GM20000 (cell line): ENCODE results near the gene SLC66A3.

Source experiments
- DNase-seq: peaks from one replicate; pipeline ENCODE4 v3.0.0; 2012; ENCODE audit warnings: low spot score
- TF ChIP-seq, protein P1 (sequence below): IDR thresholded peaks from 2 replicates; pipeline ENCODE4 v1.5.1; 2012; ENCODE audit warnings: mild to moderate bottlenecking, control low read depth; ENCODE audit errors: extremely low read depth, missing control alignments

The SLC66A3 gene

DNA sequence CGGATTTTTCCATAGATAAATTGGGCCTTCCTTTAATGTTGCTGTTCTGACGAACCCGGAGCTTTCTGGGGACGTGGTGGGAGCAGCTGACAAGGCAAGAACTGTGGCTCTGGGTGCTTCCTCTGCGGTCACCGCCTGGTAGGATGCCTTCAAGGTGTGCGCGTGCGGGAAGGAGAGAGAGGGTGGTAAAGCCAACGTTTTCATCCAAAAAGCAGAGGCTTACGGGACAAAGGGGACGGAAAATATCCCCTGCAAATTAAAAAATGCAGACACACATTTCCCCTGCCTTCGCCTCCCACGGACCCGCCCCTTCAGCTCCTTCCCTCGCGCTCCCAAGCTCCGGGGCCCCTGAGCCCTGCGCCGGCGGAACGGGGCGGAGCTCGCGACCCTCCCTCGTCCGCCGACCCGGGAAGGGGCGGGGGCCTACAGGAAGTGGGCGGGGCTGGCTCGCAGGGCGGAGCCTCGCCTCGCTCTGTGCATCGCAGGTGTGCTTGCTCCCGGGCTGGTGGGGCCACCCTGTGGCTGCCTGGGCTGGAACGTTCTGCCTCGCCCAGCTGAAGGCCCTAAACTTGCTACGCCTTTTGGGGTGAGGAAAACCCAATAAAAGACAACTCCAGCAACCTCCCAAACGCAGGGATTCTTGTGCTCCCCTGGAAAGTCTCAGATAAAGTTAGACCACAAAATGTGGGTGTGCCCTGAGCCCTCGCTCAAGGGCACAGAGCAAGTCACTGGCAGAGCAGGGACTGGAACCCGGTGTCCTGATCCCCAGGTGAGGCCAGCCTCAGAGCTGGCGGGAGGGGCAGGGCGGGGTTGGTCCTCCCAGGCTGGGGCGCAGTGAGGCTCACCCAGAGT is 25.4 kb upstream of the SLC66A3 start:
- TF ChIP-seq, protein P1, sequence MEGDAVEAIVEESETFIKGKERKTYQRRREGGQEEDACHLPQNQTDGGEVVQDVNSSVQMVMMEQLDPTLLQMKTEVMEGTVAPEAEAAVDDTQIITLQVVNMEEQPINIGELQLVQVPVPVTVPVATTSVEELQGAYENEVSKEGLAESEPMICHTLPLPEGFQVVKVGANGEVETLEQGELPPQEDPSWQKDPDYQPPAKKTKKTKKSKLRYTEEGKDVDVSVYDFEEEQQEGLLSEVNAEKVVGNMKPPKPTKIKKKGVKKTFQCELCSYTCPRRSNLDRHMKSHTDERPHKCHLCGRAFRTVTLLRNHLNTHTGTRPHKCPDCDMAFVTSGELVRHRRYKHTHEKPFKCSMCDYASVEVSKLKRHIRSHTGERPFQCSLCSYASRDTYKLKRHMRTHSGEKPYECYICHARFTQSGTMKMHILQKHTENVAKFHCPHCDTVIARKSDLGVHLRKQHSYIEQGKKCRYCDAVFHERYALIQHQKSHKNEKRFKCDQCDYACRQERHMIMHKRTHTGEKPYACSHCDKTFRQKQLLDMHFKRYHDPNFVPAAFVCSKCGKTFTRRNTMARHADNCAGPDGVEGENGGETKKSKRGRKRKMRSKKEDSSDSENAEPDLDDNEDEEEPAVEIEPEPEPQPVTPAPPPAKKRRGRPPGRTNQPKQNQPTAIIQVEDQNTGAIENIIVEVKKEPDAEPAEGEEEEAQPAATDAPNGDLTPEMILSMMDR = peak; percentile 9
- DNase-seq = peak; percentile 74

DNA sequence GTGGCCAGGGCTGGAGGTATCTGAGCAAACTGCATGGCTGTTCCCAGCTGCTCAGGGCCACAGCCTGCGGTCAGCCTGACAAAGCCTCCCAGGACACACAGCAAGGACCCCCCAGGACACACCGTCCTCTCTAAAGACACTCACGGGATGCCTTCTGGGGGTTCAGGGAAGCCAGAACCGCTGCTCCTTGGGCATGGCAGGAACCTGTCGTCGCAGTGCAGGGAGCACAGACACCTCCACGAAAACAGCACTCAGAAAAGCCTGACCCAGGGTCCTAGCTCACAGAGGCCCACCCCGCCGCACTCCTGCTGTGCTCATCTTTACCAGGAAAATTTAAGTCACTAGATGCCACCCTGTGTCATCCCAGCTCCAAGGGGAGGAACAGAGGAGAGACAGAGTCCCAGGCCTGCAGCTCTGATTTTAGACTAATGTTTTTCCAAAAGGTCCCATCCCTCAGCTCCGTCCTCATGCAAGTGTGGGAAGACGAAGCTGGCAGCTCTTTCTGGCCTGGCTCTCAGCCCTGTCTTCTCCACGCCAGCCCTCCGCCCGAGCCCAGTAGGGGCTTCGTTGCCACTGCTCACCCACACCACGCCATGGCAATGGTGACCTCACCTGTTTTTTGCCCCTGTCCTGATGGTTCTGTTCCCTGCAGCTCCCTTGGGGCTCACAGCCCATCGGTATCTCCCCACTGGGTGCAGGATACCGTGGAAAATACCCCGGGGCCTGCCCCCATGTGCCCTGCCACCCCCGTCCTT is 23.9 kb upstream of the SLC66A3 start:
- TF ChIP-seq, protein P1 = no peak
- DNase-seq = no peak

DNA sequence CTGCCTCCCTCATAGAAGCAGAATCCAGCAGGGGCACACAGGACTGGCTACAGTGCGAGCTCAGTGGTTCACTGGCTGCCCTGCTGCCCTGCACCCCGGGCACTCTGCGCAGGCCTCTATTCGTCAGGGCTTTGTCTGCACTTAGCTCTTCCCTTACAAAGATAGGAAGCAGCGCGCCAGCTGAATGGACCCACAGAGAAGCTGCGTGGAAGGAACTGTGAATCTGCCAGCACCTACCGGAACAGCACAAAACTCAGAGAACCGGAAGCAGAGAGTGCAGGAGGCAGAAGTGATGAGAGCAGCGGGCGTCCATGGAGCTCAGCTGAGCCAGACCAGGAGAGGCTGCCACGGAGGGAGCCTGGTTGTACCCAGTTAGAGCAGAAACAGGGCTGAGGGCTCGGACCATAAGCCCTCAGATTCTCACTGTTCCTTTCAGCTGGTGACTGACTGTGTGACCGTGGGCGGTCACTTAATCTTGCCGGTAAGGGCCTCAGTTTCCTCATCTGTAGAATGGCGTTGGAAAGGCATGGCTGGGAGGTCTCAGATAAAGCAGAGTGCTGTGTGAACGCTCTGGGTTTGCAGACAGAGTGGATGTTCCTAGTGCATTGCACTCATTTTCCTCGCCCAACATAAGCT is 23.1 kb upstream of the SLC66A3 start:
- TF ChIP-seq, protein P1 = no peak
- no peak for DNase-seq

DNA sequence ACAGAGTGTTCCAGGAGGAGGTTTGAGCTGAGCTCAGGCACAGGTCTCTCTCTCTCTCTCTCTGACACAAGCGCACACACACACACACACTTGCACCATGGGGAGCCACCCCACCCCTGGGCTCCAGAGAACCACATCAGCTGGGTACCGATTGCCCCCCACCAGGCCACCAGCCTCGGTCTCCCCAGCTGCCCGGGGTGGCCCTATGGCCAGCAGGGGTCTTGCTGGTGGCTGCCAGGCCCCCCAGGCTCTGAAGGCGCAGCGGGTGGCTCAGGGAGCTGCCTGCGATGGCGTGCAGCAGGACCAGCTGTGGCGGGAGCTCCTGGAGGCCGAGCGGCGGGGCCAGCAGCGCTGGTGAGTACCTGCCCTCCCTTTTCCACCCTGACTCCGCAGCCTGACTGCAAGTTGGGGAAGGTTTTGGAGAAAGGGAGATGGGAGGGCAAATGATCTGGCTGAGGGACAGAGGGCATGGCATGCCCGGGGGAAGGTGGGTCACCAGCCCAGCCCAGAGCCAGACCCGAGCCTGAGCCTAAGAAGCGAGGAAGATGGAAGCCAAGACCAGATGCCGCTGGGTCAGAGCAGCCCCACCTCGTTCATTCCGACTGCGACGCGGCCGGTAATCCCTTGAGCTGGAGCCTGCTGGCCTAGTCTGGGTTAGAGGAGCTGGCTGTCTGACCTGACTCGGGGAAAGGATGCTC is 21.9 kb upstream of the SLC66A3 start:
- no peak for DNase-seq
- TF ChIP-seq, protein P1 = no peak

DNA sequence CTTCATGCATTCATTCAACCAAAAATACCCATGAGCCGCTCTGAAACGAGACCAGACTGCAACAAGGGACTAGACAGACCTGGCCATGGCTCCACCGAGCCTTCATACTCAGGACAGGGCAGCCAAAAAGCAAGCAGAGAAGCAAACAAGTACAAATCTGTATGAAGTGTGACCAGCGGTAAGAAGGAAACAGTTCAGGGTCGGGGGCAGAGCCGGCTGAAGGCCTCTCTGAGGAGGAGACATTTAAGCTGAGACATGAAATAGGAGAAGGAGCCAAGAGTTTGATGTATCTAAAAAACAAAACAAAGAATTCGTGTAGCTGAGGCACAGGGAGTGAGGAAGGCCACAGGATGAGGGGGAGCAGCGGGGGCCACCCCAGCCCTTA is 21.3 kb upstream of the SLC66A3 start:
- TF ChIP-seq, protein P1 = no peak
- DNase-seq = no peak

DNA sequence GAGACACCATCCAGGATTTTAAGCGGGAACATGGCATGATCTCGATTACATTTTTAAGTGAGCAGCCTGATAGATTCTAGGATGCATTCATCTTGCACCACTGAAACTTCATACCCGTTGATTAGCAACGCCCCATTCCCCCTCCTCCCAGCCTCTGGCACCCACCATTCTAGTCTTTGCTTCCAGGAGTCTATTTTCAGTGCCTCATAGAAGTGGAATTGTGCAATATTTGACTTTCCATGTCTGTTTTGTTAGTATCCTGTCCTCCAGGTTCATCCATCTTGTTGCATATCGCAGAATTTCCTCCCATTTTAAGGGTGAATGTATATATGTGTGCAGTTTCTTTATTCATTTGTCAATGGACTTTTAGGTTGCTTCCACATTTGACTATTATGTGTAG is 20.9 kb upstream of the SLC66A3 start:
- TF ChIP-seq, protein P1 = no peak
- DNase-seq = no peak
